ENCODE data around the gene GLS.
"Not testable (repeated sequence)": the region's sequence is repeated elsewhere in the genome, so short reads cannot be mapped to it uniquely, and the experiment has no call there.

GLS gene

DNA sequence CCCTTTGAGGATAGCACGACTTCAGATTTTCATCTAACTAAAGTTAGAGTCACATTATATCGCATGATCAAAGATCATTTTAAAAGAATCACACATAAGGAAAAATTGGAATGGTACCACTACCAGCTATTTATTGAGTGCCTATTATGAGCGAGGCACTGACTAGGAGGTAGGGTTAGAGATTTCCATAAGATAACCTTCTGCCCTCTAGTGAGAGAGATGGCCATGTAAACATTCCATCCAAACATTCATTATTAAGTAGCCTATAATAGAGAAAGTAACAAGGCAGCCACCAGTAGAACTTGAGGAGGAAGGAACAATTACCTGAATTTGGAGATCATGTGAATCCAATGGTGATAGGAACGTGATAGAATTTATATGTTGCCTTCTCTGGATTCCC, 25.4 kb upstream of the GLS start:
- FAIRE-seq, result no peak
- no peak for DNase-seq (ENCODE audit: low spot score)

DNA sequence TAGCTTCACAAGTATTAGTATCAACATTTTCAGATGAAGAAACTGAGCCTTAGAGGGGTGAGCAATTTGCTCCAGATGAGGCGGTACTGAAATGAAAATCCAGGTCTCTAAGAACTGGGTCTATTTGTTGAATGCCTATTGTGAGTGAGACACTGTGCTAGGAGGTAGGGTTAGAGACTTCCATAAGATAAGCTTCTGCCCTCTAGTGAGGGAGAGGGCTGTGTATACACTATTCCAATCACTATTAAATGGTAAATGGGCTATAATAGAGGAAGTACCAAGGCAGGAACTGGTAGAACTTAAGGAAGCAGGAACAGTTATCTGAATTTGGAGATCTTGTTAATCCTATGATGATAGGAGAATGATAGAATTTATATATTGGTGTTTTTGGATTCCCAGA, 23.6 kb upstream of the GLS start:
- DNase-seq (ENCODE audit: low spot score), result no peak
- FAIRE-seq, result no peak

DNA sequence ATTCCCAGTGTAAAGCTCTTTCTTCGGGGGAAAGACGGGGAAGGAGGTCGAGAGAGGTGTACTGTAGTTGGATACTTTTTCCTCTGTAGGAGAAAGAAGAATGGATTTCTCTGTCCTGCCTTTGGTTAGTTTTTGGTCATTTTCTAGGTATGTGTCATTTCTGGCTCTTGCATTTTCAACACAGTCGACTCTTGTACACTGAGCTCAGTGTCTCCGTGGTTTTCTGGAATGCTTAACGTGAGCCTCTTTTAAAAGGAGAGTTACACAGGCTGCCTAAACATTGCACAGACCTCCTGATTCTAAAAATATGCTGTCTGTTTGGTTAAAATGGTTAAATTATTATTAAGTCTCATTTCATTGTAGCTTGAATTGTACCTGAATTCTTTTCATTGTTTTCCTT, 21.8 kb upstream of the GLS start:
- DNase-seq (ENCODE audit: low spot score) (peak; percentile 62), FAIRE-seq (no peak)

DNA sequence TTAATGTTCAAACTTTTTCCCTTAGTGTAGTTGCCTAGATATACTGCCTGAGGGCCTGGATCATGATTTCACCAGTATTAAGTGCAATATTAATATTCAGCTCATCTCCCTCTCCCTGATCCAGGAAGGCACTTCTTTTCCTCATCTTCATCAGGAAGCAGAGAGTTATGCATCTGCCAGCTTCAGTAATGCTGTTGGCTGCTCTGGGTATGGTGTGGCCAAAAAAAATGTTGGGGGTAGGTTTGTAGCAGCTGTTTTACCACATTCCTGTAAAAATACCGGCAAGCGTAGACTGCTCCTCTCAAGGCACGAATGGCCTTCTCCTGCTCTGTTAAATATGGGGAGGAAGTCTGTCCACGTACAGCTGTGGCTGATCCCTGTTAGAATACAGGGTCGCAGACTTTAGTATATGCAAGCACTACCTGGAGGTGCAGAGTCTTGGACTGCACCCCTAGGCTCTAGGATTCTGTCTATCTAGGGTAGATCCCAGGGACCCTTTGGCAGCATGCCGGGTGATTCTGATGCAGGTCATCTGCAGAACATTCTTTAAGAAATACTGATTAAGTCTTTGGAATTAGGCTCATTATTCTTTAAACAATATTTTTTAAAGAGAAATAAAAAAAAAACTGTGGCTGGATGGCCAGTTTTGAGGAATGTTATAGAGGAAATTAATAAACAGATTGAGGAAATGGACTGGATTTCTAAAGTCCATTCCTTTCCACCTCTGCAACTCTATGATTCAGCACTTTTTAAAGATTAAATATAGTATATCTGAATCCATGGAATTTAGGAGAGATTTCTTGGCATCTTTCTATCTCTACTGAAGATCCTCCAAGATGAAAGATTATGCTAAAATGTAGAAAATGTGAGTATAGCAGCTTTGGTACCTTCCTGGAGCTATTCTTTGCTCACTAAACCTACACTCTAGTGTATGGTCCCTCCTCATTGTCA, 21.0 kb upstream of the GLS start:
- DNase-seq (ENCODE audit: low spot score) (peak; percentile 51), FAIRE-seq (no peak)

DNA sequence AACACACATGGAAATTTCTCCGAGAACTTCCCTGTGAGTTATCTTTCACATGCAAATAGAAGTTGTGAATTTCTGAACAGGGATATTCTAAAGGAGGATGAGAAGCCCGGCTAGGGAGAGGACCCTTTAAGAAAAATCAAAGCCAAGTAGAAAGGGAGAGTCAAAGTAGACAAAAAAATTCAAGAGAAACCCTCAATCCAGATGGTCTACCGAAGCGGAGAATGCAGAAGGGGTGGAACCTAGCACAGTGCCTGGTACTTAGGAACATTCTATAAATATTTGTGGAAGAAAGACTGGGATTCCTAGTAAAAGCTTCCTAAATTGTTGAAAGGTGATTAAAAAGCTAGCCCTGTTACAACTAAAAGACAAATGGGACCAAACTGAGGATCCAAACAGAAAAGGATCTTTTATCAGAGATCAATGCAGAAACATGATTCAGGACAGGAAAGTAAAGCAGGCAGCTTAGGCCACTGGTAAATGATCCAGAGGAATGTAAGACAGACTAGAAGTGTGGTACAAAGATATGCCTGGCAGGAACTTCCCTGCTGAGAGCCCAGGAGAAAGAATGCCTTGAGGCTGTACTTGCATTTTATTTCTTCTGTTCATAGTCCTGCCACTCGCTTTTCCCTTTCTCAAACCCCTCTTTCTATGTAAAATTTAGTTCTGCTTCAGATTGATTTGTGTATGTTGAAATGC, 19.5 kb upstream of the GLS start:
- FAIRE-seq (no peak), DNase-seq (ENCODE audit: low spot score) (peak; percentile 31)

DNA sequence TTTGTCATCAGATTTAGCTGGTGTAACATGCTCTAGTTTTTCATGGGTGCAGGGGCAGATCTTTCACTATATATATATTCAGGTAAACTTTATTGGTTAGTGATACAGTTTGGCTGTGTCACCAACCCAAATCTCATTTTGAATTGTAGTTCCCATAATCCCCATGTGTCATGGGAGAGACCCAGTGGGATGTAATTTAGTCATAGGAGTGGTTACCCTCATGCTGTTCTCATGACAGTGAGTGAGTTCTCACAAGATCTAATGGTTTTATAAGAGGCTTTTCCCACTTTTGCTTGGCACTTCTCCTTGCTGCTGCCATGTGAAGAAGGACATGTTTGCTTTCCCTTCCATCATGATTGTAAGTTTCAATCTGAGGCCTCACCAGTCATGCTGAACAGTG, 18.5 kb upstream of the GLS start:
- not testable (repeated sequence) for FAIRE-seq; DNase-seq (ENCODE audit: low spot score)

DNA sequence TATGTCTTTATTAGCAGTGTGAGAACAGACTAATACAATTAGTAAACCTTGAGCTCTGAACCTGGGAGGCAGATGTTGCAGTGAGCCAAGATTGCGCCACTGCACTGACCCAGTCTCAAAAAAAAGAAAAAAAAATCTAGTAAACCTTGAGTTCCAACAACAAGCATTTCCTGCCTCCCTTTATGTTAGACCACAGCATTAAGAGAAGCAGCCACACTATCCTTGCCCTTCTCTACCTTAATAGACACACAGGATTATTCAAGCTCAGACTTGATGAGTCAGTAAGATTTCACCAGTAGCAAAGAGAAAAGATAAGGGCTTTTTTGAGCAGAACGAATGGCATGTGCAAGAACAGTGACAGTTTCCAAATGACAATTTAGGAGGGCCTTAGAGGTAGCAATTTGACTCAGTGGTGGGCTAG, 18.0 kb upstream of the GLS start:
- FAIRE-seq, result no peak

DNA sequence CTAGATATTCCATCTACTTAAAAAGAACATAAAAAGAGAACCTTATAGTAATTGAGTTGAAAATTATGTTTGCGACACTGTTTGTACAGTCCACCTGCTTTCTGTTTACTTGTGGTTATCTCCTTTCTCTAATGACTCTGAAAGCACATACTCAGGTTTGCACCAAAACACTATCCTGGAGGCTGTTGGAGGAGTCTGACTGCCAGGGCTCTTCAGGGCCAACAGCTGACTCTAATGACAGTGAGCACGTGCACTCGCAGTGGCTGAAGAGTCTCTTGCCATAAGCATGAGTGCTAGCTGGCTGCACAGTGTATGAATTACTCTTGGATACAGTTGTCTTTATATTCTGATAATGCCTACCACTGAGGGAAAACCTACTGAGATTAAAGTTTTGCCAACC, 16.7 kb upstream of the GLS start:
- DNase-seq (ENCODE audit: low spot score) (no peak), FAIRE-seq (no peak)

More for the DNA sequence above, 18.0 kb upstream of the GLS start:
- DNase-seq (ENCODE audit: low spot score), result peak; percentile 25

DNA sequence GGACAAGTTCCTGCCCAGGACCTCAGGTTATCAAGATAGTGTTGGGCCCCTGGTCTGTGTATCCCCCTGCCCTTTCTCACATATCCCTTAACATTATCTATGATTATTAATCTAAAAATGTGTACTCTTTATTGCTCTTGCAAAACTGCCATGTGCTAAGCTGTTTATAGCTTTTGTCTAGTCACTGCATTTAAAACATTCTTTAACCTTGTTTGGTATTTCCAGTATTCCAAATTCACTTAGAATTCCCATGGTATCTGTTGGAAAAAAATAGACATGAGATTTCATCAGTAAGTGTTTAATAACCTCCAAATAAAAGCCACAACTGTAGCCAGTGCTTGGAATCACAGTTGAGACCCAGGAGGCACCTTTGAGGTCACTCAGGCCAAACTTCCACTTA, 16.2 kb upstream of the GLS start:
- DNase-seq (ENCODE audit: low spot score) (no peak), FAIRE-seq (no peak)

DNA sequence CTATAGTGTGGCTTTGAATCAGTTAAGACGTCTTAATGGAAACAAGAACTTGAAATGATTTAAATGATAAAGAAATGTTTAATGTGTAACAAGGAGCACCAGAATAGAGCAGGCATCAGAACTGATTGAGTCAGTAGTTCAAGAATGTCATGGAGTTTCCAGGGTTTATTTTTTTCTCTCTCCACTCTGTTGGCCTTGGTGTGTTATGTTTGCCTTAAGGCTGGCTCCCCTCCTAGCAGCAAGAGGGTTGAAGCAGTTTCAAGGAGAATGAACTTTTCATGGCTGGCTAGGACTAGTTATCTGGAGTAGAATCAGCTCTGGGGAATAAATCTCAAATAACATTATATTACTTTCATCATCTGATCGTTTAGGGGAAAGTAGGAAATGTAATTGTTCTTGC, 13.4 kb upstream of the GLS start:
- FAIRE-seq (no peak), DNase-seq (ENCODE audit: low spot score) (no peak)

DNA sequence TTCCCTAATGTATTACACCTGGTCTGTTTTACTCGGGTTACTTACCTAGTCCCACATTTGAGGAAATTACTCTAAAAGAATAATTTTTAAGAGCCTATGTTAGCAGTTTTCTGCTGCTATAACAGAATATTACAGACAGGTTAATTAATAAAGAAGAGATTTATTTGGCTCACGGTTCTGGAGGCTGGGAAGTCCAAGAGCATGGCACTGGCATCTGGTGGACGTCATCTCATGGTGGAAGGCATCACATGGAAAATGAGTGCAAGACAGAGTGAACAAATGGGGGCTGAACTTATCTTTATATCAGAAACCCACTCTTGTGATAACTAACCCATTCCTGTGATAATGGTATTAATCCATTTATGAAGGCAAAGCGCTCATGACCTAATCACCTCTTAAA, 12.8 kb upstream of the GLS start:
- DNase-seq (ENCODE audit: low spot score), result no peak
- FAIRE-seq, result no peak

DNA sequence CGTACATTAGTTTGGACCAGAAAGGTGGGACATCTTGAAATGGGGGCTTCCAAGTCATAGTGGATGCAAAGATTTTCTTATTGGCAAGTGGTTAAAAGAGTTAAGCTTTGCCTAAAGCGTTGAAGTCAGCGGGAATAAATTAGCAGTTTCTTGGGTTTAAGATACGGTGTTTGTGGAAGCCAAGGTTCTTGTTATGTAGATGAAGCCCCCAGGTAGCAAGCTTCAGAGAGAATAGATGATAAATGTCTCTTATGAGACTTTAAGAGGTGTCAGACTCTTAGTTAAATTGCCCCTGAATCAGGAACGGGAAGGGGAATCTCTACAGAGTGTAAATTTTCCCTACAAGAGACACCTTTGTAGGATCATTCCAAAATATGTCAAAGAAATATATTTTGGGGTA, 10.9 kb upstream of the GLS start:
- FAIRE-seq (no peak), DNase-seq (ENCODE audit: low spot score) (no peak)

DNA sequence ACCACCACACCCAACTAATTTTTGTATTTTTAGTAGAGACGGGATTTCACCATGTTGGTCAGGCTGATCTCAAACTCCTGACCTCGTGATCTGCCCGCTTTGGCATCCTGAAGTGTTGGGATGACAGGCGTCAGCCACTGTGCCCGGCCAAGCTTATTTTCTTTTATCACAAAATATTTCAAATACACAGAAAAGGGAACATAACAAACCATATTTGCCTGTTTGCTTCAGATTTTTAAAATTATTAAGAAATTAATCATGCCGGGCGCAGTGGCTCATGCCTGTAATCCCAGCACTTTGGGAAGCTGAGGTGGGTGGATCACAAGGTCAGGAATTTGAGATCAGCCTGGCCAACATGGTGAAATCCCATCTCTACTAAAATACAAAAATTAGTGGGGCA, 7.2 kb upstream of the GLS start:
- FAIRE-seq, result not testable (repeated sequence)

DNA sequence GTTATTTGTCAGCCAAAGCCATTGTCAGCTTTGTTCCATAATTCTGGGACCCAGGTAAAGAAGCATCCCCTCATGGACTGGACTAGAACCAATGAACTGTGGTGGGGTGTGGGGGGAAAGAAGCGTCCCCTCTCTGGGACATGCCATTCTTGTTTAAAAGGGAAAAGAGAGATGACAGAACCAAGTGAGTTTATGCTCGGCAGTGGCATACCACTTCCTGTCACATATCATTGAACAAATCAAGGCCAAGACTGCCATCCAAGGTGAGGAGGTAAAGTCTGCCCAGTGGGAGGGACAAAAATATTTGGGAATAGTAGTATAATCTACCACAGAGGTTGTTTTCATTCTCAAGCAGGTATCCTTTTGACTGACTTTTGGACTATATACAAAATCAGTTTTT, 4.7 kb upstream of the GLS start:
- FAIRE-seq, result no peak
- no peak for DNase-seq (ENCODE audit: low spot score)

More for the DNA sequence above, 7.2 kb upstream of the GLS start:
- DNase-seq (ENCODE audit: low spot score), result not testable (repeated sequence)

DNA sequence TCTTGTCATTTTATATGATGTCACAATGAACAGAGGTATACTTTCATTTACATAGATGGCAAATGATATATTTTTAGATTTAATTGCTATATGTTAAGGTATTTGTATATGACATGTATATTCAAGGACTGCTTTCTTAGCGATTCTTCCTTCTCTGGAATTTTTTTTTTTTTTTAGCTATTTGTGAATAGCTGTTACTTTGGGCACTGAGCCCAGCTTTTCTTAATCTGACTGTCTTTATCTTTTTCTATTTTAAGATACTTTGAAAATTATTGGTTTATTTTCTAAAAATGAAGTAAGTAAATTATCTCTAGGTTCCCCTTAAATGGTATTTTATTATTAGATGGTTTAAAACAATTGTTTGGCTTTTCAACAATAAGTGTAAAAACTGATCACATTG, 4.0 kb upstream of the GLS start:
- FAIRE-seq, result no peak
- DNase-seq (ENCODE audit: low spot score), result no peak

DNA sequence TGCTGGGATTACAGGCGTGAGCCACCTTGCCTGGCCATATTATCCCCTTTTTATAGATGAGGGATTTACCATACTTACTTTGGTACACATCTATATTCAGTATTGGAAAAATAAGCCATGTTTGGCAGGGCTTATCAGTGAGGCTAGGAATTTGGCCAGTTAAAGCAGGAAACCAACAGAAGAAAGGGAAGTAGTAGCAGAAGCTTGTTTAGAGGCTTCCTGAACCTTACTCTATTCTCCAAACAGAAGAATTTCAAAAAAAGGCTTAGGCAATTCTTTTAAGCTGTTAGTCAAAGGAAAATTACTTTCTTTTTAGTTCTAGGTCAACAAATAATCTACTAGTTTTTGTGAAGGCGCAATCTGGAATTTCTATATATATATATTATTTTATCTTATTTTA, 3.2 kb upstream of the GLS start:
- no peak for DNase-seq (ENCODE audit: low spot score)
- FAIRE-seq, result no peak

DNA sequence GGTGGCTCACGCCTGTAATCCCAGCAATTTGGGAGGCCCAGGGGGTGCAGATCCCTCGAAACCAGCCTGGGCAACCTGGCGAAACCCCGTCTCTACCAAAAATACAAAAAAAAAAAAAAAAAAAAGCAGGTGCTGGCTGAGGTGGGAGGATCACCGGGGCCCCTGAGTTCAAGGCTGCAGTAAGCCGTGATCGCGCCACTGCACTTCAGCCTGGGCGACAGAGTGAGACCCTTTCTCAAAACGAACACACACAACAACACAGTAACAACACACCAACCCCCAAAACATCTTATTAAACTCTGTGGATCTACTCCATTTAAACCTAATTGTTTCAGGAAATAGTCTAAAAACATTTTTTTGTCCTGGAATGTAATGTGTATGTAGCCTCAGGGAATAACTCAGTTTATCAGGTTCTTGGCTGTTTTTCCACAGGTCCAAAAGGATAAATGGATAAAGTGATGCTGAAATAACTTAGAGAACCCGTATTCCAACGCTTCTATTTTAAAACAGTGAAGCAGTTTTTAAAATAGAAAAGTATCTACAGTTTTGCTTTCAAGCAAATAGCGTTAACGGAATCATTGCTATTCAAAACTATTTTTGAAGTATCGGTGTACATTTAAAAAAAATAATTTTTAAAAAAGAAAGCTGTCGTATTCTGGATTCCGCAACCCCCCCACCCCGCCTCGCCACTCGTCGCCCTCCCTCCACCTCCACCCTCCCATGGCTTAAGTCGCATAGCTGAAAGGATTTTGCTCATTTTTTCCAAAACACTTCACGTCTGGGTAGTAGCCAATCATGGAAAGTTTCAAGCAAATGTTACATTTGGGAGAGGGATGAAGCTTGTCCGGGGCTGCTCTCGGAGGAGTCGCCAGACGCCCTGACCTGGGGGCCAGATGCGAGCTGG, 895 bp upstream of the GLS start:
- peak; percentile 48 for FAIRE-seq

DNA sequence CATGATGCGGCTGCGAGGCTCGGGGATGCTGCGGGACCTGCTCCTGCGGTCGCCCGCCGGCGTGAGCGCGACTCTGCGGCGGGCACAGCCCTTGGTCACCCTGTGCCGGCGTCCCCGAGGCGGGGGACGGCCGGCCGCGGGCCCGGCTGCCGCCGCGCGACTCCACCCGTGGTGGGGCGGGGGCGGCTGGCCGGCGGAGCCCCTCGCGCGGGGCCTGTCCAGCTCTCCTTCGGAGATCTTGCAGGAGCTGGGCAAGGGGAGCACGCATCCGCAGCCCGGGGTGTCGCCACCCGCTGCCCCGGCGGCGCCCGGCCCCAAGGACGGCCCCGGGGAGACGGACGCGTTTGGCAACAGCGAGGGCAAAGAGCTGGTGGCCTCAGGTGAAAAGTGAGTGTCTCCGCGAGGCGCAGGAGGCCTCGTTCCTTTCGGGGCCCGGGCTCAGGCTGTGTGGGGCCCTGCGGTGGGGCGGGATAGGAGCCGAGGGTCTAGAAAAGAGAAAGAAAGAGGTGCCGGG, 520 bp downstream of the GLS start:
- FAIRE-seq (no peak), DNase-seq (ENCODE audit: low spot score) (peak; percentile 21)

More for the DNA sequence above, 895 bp upstream of the GLS start:
- DNase-seq (ENCODE audit: low spot score), result no peak

DNA sequence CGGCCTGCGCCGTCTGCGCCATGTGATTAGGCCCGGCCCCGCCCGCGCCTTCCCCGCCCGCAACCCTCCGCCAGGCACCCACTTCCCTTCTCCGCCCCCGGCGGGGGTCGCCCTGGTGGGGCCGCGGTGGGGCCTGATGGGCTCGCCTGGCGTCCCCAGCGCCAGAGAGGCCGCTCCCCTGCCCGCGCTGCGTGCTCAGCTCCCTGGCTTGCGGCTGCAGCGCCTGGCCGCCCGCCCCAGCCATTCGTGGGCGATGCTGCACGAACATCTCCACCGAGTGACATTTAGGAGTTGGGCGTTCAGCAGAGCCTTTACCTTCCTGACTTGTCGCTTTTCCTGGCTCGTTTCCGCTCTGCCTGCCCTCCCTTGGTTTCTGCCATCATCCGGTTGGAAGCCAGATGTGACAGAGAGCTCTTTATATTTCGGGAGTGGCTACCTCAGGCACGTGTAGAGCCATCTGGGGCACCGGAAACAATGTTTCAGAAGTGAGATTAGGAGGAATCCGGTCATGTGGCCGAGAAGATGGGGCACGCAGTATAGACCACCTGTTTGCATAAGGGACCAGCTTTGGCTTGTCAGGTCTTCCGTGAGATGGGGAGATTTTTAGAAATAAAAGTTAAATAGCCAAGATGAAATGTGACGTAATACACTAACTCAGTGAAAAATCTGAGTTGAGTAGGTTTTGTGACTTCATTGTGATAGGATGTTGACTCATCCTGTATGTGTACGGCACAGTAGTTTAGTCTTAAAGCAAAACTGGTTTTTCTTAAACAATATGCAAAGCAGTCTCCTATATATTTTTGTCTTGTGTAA, 1.2 kb downstream of the GLS start:
- peak; percentile 49 for DNase-seq (ENCODE audit: low spot score)
- no peak for FAIRE-seq

DNA sequence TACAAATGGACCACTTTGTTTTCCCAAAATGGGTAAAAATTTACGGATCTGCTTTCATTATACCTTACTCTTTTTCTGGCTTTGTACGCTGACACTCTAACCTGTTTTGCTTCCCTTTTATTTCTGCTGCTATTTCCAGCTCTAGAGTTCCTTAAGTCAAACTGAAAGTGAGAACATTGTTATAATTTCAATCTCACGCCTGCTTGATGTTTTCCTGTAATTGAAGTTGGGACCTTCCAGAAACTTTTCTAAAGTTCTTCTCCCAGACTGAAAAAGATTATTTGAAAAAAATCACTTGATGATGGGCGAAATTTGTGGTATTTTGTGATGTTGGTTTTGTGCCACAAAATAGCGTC, 1.8 kb downstream of the GLS start:
- DNase-seq (ENCODE audit: low spot score), result no peak

More for the DNA sequence above, 1.8 kb downstream of the GLS start:
- FAIRE-seq, result no peak

Data from urothelium cell line (cell line).